A673 (cell line): ENCODE measurements around the gene ZKSCAN3. TPM values are rescaled to one million over a fixed set of nuclear protein-coding genes. Genes with fewer than 3 reads are reported as not detected.

Experiments
- BruUV-seq: library from RNA; stranded (reverse); fragments of 400-500 nt; replicated peaks from 2 replicates; lab custom pipeline; 2021; lab: Mats Ljungman, UMichigan
- CTCF ChIA-PET: fragments of 300-600 bp; sonication (Branson Sonifier 250); formaldehyde crosslinking; loops from one replicate; lab custom pipeline; 2022; ENCODE audit warnings: antibody characterized with exemption; lab: Charles Lee
- POLR2A ChIA-PET: fragments of 300-600 bp; sonication (Branson Sonifier 250); formaldehyde crosslinking; loops from one replicate; lab custom pipeline; 2022; ENCODE audit warnings: antibody characterized with exemption; ENCODE audit not compliant: low non-redundant PET; lab: Charles Lee
- DNase-seq: peaks from one replicate; pipeline ENCODE4 v3.0.0-alpha.2; 2015; ENCODE audit warnings: low spot score
- H3K27ac ChIP-seq: fragments of 200-600 bp; sonication (generic); 2 replicates; pipeline ENCODE4 v1.5.1; 2016; ENCODE audit warnings: mixed run types, low read depth, mild to moderate bottlenecking, mixed read lengths, antibody characterized with exemption, low read length; ENCODE audit not compliant: poor library complexity, severe bottlenecking
- H3K27me3 ChIP-seq: fragments of 200-600 bp; sonication (generic); replicated peaks from 2 replicates; pipeline ENCODE4 v1.6.1; 2017; ENCODE audit warnings: mixed run types, low read depth, mild to moderate bottlenecking, mixed read lengths, antibody characterized with exemption, low read length; ENCODE audit not compliant: insufficient read depth, poor library complexity
- H3K36me3 ChIP-seq: fragments of 200-600 bp; sonication (generic); 2 replicates; pipeline ENCODE4 v1.6.1; 2016; ENCODE audit warnings: mixed run types, mild to moderate bottlenecking, mixed read lengths, antibody characterized with exemption, low read length; ENCODE audit not compliant: insufficient read depth, poor library complexity, severe bottlenecking
- H3K4me1 ChIP-seq: fragments of 200-600 bp; sonication (generic); 2 replicates; pipeline ENCODE4 v1.6.1; 2017; ENCODE audit warnings: mixed run types, mild to moderate bottlenecking, mixed read lengths, antibody characterized with exemption, low read length; ENCODE audit not compliant: insufficient read depth, poor library complexity, severe bottlenecking
- H3K4me3 ChIP-seq: fragments of 200-600 bp; sonication (generic); 2 replicates; pipeline ENCODE4 v1.5.1; 2016; ENCODE audit warnings: low read depth, mixed run types, mild to moderate bottlenecking, mixed read lengths, low read length; ENCODE audit not compliant: poor library complexity, severe bottlenecking
- H3K9me3 ChIP-seq: fragments of 200-600 bp; sonication (generic); 2 replicates; pipeline ENCODE4 v1.6.1; 2016; ENCODE audit warnings: mixed run types, low read depth, mild to moderate bottlenecking, mixed read lengths, antibody characterized with exemption, low read length; ENCODE audit not compliant: poor library complexity, severe bottlenecking
- EZH2 ChIP-seq: fragments of 200-600 bp; sonication (generic); IDR thresholded peaks from 2 replicates; pipeline ENCODE4 v1.6.1; 2017; ENCODE audit warnings: borderline replicate concordance, low read depth, mild to moderate bottlenecking, mixed read lengths, antibody characterized with exemption, low read length; ENCODE audit not compliant: poor library complexity, severe bottlenecking
- intact Hi-C: fragments of 100-400 bp; cut with micrococcal nuclease; formaldehyde crosslinking; loops from one replicate; pipeline ENCODE4 v1.10.0; 2022; ENCODE audit not compliant: unreplicated experiment
- total RNA-seq: library from RNA; stranded (reverse); gene quantifications from 2 replicates; pipeline ENCODE4 v1.2.3, GENCODE V29; 2021
- TF ChIP-seq, protein P1 (sequence below): fragments of 300-800, 200-600 bp; sonication (generic); conservative IDR thresholded peaks from 2 replicates; pipeline ENCODE4 v1.5.1; 2017; ENCODE audit warnings: low read depth, mild to moderate bottlenecking, antibody characterized with exemption, low read length, moderate library complexity, mixed read lengths

Gene ZKSCAN3
- total RNA-seq, 1 experiment from 2014 or later, result 8.7 TPM

DNA sequence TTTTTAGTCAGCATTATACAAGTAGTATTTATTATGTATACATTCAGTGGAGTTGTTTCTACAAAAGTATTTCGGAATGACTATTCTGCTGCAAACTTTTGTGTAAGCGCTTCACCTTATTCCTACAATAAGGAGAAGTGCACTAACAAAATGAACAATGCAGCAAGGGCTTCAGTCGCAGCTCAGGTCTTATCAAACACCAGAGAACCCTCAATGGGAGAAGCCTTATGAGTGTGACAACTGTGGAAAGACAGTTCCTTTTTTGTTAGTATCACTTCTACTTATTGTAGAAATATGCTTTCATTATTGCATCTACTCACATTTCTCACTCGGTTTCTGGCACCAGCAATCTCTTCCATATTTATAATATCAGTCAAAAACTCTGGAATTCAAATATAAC lies 18.8 kb downstream of the ZKSCAN3 start:
- Histone ChIP-seq H3K27me3 (no peaks in the 10 kb centered on the region), H3K9me3 (no peaks in the 10 kb centered on the region), H3K4me1 (no peaks in the 10 kb centered on the region), H3K36me3 (peaks cover 7% of the 10 kb centered on the region), H3K4me3 (no peak overlapping the region), H3K27ac (no peak overlapping the region)
- ChIA-PET CTCF (no interaction called here), POLR2A (no interaction called here)
- TF ChIP-seq, protein P1, sequence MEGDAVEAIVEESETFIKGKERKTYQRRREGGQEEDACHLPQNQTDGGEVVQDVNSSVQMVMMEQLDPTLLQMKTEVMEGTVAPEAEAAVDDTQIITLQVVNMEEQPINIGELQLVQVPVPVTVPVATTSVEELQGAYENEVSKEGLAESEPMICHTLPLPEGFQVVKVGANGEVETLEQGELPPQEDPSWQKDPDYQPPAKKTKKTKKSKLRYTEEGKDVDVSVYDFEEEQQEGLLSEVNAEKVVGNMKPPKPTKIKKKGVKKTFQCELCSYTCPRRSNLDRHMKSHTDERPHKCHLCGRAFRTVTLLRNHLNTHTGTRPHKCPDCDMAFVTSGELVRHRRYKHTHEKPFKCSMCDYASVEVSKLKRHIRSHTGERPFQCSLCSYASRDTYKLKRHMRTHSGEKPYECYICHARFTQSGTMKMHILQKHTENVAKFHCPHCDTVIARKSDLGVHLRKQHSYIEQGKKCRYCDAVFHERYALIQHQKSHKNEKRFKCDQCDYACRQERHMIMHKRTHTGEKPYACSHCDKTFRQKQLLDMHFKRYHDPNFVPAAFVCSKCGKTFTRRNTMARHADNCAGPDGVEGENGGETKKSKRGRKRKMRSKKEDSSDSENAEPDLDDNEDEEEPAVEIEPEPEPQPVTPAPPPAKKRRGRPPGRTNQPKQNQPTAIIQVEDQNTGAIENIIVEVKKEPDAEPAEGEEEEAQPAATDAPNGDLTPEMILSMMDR, result no peak
- no TSS peak for BruUV-seq
- DNase-seq, result no peak
- intact Hi-C loops, result no loop called here

DNA sequence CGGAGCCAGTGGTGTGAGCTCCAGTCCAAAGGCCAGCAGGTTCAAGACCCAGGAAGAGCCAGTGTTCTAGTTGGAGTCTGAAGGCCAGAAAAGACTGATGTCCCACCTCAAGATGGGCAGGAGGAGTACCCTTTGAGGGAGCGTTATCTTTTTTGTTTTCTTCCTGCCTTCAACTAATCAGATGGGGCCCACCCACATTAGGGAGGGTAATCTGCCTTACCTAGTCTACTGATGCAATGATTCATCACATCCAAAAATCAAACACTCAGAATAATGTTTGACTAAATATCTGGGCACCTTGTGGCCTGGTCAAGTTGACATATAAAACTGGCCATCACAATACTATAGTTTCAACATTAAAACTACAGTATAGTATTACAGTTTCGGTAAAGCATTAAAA lies 19.7 kb downstream of the ZKSCAN3 start:
- intact Hi-C loops, result no loop called here
- H3K27me3 ChIP-seq, result no peaks in the 10 kb centered on the region
- CTCF ChIA-PET, result no interaction called here
- no TSS peak for BruUV-seq
- DNase-seq, result no peak
- no peaks in the 10 kb centered on the region for H3K4me1 ChIP-seq
- H3K4me3 ChIP-seq, result no peak overlapping the region
- H3K9me3 ChIP-seq, result no peaks in the 10 kb centered on the region
- no peak overlapping the region for H3K27ac ChIP-seq
- peaks cover 6% of the 10 kb centered on the region for H3K36me3 ChIP-seq
- TF ChIP-seq EZH2, result no peak
- POLR2A ChIA-PET, result no interaction called here

DNA sequence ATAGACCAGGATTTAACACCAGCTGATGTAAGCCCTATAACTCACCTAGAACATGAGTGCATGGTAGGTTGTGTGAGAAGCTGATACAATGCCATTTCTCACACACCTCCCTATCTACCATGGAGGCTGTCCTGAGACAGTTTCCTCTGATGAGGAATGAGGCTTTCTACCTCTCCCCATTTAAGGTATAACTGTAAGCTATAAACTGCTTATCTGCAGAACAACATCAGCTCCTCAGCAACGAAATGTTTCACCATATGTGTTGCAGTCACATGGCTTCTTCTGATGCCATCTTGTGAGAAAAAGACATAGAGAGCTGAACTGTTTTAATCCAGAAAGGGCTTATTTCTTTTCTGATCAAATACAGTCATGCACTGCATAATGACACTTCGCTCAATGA lies 20.7 kb downstream of the ZKSCAN3 start:
- CTCF ChIA-PET, result no interaction called here
- H3K4me3 ChIP-seq, result no peak overlapping the region
- BruUV-seq, result no TSS peak
- TF ChIP-seq, protein P1, result no peak
- no peak for TF ChIP-seq EZH2
- POLR2A ChIA-PET, result no interaction called here
- intact Hi-C loops, result no loop called here
- no peaks in the 10 kb centered on the region for H3K36me3 ChIP-seq
- no peak overlapping the region for H3K27ac ChIP-seq
- H3K27me3 ChIP-seq, result no peaks in the 10 kb centered on the region
- no peak for DNase-seq
- no peaks in the 10 kb centered on the region for H3K9me3 ChIP-seq
- H3K4me1 ChIP-seq, result no peaks in the 10 kb centered on the region

DNA sequence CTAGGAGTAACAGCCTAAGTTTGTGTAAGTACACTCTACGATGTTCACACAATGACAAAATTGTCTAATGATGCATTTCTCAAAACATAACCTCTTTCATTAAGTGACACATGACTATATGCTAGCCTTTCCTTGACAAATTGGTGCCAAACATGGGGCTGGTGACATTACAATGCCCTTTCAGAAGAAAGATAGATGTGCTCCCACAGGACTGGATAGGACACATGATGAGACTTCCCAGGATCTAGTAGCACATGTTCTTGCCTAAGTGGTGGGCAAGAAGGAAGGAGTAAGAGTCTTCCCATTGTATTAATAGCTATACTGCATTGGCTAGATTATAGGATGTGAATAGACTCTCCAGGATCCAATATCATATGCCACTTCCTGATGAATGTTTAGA lies 21.5 kb downstream of the ZKSCAN3 start:
- no TSS peak for BruUV-seq
- Histone ChIP-seq H3K27ac (no peak overlapping the region), H3K9me3 (no peaks in the 10 kb centered on the region), H3K4me3 (no peak overlapping the region), H3K27me3 (no peaks in the 10 kb centered on the region), H3K4me1 (no peaks in the 10 kb centered on the region), H3K36me3 (no peaks in the 10 kb centered on the region)
- no peak for DNase-seq
- CTCF ChIA-PET, result no interaction called here
- intact Hi-C loops, result no loop called here
- no peak for TF ChIP-seq EZH2
- TF ChIP-seq, protein P1, result no peak
- POLR2A ChIA-PET, result no interaction called here
